GM19395 (cell line): ENCODE data around the gene GID8.
"Not testable (repeated sequence)": the region's sequence is repeated elsewhere in the genome, so short reads cannot be mapped to it uniquely, and the experiment has no call there.

ENCODE experiments used
- ATAC-seq: cut with Tn5 transposase; IDR thresholded peaks from one replicate; pipeline ENCODE4 v1.9.1; 2021; ENCODE audit warnings: mild to moderate bottlenecking, moderate library complexity; ENCODE audit not compliant: unreplicated experiment

Gene GID8

GRCh38 chr20:62956387-62957135 is 18.6 kb downstream of the GID8 start:
- no peak for ATAC-seq

GRCh38 chr20:62957136-62958117 is 19.5 kb downstream of the GID8 start:
- no peak for ATAC-seq

- no peak for ATAC-seq
Measured at GRCh38 chr20:62958388-62959100, 20.6 kb downstream of the GID8 start.

- ATAC-seq = no peak
Measured at GRCh38 chr20:62959101-62959971, 21.4 kb downstream of the GID8 start.

- ATAC-seq = no peak
Measured at GRCh38 chr20:62959998-62960436, 22.1 kb downstream of the GID8 start.

- not testable (repeated sequence) for ATAC-seq
Measured at GRCh38 chr20:62960446-62961309, 22.7 kb downstream of the GID8 start.

GRCh38 chr20:62961310-62961783 is 23.4 kb downstream of the GID8 start:
- no peak for ATAC-seq

GRCh38 chr20:62961799-62962198 is 23.9 kb downstream of the GID8 start:
- no peak for ATAC-seq

- ATAC-seq = no peak
Measured at GRCh38 chr20:62962221-62962879, 24.4 kb downstream of the GID8 start.

- no peak for ATAC-seq
Measured at GRCh38 chr20:62962891-62963613, 25.1 kb downstream of the GID8 start.

- no peak for ATAC-seq
Measured at GRCh38 chr20:62963614-62964397, 25.9 kb downstream of the GID8 start.

GRCh38 chr20:62964700-62965099 is 26.8 kb downstream of the GID8 start:
- ATAC-seq = no peak

- ATAC-seq = no peak
Measured at GRCh38 chr20:62965363-62965771, 27.4 kb downstream of the GID8 start.

GRCh38 chr20:62966212-62967148 is 28.5 kb downstream of the GID8 start:
- ATAC-seq = no peak

- ATAC-seq = no peak
Measured at GRCh38 chr20:62967149-62967501, 29.2 kb downstream of the GID8 start.
